KMS-11 (cell line): ENCODE data around the gene TRIM9.
"Not testable (repeated sequence)": the region's sequence is repeated elsewhere in the genome, so short reads cannot be mapped to it uniquely, and the experiment has no call there.

Experiments used
- H2AFZ ChIP-seq: fragments of 200-600 bp; sonication (generic); 2 replicates; pipeline ENCODE4 v1.6.1; 2016; ENCODE audit warnings: antibody characterized with exemption, mixed run types, low read depth
- H3K27ac ChIP-seq: fragments of 200-600 bp; sonication (generic); 2 replicates; pipeline ENCODE4 v1.6.1; 2016; ENCODE audit warnings: mild to moderate bottlenecking, mixed run types
- H3K27me3 ChIP-seq: fragments of 200-600 bp; sonication (generic); 2 replicates; pipeline ENCODE4 v1.6.1; 2017; ENCODE audit warnings: mild to moderate bottlenecking, low read depth, mixed run types, moderate library complexity; ENCODE audit not compliant: insufficient read depth
- H3K36me3 ChIP-seq: fragments of 200-600 bp; sonication (generic); 2 replicates; pipeline ENCODE4 v1.6.1; 2017; ENCODE audit warnings: mild to moderate bottlenecking, mixed run types; ENCODE audit not compliant: insufficient read depth
- H3K4me1 ChIP-seq: fragments of 200-600 bp; sonication (generic); 2 replicates; pipeline ENCODE4 v1.6.1; 2016; ENCODE audit warnings: mild to moderate bottlenecking, low read depth, mixed run types; ENCODE audit not compliant: poor library complexity, severe bottlenecking
- H3K4me2 ChIP-seq: fragments of 200-600 bp; sonication (generic); 2 replicates; pipeline ENCODE4 v1.7.0; 2016; ENCODE audit warnings: mild to moderate bottlenecking, mixed run types
- H3K4me3 ChIP-seq: fragments of 200-600 bp; sonication (generic); IDR thresholded peaks from 2 replicates; pipeline ENCODE4 v1.6.1; 2017; ENCODE audit warnings: low read depth, low read length, mixed read lengths; ENCODE audit not compliant: insufficient read depth
- H3K79me2 ChIP-seq: fragments of 200-600 bp; sonication (generic); 2 replicates; pipeline ENCODE4 v1.6.1; 2016; ENCODE audit warnings: low read depth, mixed run types; ENCODE audit not compliant: insufficient read depth
- H3K9ac ChIP-seq: fragments of 200-600 bp; sonication (generic); 2 replicates; pipeline ENCODE4 v1.6.1; 2016; ENCODE audit warnings: mild to moderate bottlenecking, mixed run types
- H4K20me1 ChIP-seq: fragments of 200-600 bp; sonication (generic); 2 replicates; pipeline ENCODE4 v1.6.1; 2016; ENCODE audit warnings: mild to moderate bottlenecking, mixed run types; ENCODE audit not compliant: insufficient read depth
- TF ChIP-seq, protein P1 (sequence below): fragments of 200-600 bp; sonication (generic); conservative IDR thresholded peaks from 2 replicates; pipeline ENCODE4 v1.6.1; 2017; ENCODE audit warnings: low read depth, mild to moderate bottlenecking, antibody characterized with exemption, low read length, moderate library complexity, mixed read lengths

The TRIM9 gene

DNA sequence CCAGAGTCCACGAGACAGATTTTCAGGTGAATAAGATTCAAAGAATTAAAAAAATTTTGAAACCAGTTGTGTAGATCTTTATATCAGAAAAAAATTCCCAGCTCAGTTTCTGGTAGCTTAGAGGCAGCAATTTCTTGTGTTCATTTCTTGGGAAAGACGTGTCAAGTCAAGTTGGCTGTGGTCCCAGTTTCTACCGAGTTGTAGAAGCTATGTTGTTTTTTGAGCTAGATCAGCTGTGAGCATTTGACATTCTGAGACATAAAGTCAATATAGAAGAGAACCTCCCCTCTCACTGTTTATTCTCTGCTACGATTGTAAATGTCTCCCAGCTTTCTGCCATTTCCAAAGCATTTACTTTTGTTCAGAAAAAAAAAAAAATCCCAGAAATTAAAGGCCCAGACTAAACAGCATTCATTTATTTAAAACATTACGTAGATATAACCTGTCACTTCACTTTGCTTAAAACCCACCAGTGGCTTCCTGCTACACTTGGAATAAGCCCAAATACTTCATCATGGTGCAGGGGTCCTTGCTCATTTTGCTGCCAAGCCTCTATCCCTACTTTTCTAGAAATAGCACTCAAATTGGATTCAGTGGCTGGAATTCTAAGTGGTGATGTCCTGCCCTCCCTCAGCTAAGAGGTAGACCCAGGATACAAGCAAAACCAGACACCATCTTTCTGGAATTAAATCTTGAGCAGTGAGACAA is 130.1 kb downstream of the TRIM9 start:
- H2AFZ ChIP-seq = no peak overlapping the region
- no peaks in the 10 kb centered on the region for H4K20me1 ChIP-seq
- no peaks in the 10 kb centered on the region for H3K27me3 ChIP-seq
- H3K4me1 ChIP-seq = no peaks in the 10 kb centered on the region
- TF ChIP-seq, protein P1, sequence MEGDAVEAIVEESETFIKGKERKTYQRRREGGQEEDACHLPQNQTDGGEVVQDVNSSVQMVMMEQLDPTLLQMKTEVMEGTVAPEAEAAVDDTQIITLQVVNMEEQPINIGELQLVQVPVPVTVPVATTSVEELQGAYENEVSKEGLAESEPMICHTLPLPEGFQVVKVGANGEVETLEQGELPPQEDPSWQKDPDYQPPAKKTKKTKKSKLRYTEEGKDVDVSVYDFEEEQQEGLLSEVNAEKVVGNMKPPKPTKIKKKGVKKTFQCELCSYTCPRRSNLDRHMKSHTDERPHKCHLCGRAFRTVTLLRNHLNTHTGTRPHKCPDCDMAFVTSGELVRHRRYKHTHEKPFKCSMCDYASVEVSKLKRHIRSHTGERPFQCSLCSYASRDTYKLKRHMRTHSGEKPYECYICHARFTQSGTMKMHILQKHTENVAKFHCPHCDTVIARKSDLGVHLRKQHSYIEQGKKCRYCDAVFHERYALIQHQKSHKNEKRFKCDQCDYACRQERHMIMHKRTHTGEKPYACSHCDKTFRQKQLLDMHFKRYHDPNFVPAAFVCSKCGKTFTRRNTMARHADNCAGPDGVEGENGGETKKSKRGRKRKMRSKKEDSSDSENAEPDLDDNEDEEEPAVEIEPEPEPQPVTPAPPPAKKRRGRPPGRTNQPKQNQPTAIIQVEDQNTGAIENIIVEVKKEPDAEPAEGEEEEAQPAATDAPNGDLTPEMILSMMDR = no peak
- H3K79me2 ChIP-seq = no peaks in the 10 kb centered on the region
- H3K4me2 ChIP-seq = no peak overlapping the region
- H3K9ac ChIP-seq = no peak overlapping the region
- no peaks in the 10 kb centered on the region for H3K36me3 ChIP-seq
- no peak overlapping the region for H3K4me3 ChIP-seq
- no peak overlapping the region for H3K27ac ChIP-seq

- Histone ChIP-seq H3K79me2 (no peaks in the 10 kb centered on the region), H3K36me3 (no peaks in the 10 kb centered on the region), H3K27ac (no peak overlapping the region), H2AFZ (no peak overlapping the region), H4K20me1 (no peaks in the 10 kb centered on the region), H3K9ac (no peak overlapping the region), H3K27me3 (no peaks in the 10 kb centered on the region), H3K4me2 (no peak overlapping the region), H3K4me1 (no peaks in the 10 kb centered on the region), H3K4me3 (no peak overlapping the region)
- TF ChIP-seq, protein P1 = no peak
Measured at GRCh38 chr14:50963919-50964318, 131.0 kb downstream of the TRIM9 start.

DNA sequence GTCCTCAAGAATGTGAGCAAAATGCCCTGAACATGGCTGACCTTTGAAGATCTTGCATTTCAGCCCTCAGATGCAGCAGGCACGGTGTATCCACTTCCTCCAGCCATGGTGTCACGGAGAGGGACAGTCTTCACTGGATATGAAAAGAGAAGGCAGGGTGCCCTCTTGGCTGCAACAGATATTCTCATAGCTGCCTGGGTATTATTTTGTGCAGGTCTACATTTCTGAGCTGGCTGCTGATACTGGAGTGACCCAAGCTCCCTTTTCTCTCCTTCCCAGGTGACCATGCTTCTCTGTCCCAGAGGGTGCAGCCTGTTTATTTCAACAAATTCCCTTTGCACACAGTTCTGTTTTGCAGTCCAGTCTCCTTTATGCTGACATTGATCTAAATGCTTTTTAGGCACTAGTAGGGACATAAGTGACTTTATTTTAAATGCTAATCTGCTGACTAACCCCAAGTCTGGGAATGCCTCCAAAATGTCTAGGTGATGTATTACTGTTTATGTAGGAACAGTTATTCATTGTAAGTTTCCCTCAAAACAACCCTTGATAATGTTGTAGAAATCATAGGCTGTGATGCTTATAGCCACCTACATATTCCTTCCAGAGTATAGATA is 133.2 kb downstream of the TRIM9 start:
- no peak overlapping the region for H3K27ac ChIP-seq
- no peak overlapping the region for H2AFZ ChIP-seq
- no peak overlapping the region for H3K9ac ChIP-seq
- TF ChIP-seq, protein P1 = no peak
- no peaks in the 10 kb centered on the region for H3K4me1 ChIP-seq
- H3K36me3 ChIP-seq = no peaks in the 10 kb centered on the region
- H4K20me1 ChIP-seq = no peaks in the 10 kb centered on the region
- no peaks in the 10 kb centered on the region for H3K27me3 ChIP-seq
- H3K79me2 ChIP-seq = no peaks in the 10 kb centered on the region
- H3K4me3 ChIP-seq = no peak overlapping the region
- H3K4me2 ChIP-seq = no peak overlapping the region

DNA sequence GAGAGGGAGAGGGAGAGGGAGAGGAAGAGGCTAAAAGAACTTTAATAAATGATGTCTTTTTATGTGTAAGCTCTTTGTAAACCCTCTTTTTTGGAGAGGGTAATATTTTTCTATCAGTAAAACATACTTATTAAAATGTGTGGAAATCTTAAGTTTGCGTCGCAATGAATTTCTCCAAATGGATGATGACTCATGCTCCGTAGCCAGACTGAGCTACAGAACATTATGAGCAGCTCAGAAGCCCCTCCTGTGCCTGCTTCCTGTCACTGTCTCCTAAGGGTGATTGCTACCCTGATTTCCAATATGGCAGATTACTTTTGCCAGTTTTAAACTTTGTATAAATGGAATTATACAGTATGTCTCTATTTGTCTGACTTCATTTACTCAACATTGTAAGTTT is 137.6 kb downstream of the TRIM9 start:
- Histone ChIP-seq H2AFZ (no peak overlapping the region), H3K27me3 (no peaks in the 10 kb centered on the region), H3K9ac (no peak overlapping the region), H3K4me2 (no peak overlapping the region), H3K79me2 (no peaks in the 10 kb centered on the region), H4K20me1 (no peaks in the 10 kb centered on the region), H3K36me3 (no peaks in the 10 kb centered on the region), H3K4me3 (no peak overlapping the region), H3K27ac (no peak overlapping the region), H3K4me1 (no peaks in the 10 kb centered on the region)
- TF ChIP-seq, protein P1 = no peak

DNA sequence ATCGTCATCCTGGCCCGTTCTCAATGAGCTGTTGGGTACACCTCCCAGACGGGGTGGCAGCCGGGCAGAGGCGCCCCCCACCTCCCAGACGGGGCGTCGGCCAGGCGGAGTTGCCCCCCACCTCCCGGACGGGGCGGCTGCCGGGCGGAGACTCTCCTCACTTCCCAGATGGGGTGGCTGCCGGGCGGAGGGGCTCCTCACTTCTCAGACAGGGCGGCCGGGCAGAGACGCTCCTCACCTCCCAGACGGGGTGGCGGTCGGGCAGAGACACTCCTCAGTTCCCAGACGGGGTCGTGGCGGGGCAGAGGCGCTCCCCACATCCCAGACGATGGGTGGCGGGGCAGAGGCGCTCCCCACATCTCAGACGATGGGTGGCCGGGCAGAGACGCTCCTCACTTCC is 138.5 kb downstream of the TRIM9 start:
- H3K36me3 ChIP-seq, H3K27me3 ChIP-seq, H3K4me1 ChIP-seq, H3K79me2 ChIP-seq, H3K27ac ChIP-seq, H3K9ac ChIP-seq, H3K4me2 ChIP-seq, H3K4me3 ChIP-seq, H2AFZ ChIP-seq, H4K20me1 ChIP-seq: not testable (repeated sequence)
